Measurements from ENCODE around the gene SH3BP2.

Gene SH3BP2

DNA sequence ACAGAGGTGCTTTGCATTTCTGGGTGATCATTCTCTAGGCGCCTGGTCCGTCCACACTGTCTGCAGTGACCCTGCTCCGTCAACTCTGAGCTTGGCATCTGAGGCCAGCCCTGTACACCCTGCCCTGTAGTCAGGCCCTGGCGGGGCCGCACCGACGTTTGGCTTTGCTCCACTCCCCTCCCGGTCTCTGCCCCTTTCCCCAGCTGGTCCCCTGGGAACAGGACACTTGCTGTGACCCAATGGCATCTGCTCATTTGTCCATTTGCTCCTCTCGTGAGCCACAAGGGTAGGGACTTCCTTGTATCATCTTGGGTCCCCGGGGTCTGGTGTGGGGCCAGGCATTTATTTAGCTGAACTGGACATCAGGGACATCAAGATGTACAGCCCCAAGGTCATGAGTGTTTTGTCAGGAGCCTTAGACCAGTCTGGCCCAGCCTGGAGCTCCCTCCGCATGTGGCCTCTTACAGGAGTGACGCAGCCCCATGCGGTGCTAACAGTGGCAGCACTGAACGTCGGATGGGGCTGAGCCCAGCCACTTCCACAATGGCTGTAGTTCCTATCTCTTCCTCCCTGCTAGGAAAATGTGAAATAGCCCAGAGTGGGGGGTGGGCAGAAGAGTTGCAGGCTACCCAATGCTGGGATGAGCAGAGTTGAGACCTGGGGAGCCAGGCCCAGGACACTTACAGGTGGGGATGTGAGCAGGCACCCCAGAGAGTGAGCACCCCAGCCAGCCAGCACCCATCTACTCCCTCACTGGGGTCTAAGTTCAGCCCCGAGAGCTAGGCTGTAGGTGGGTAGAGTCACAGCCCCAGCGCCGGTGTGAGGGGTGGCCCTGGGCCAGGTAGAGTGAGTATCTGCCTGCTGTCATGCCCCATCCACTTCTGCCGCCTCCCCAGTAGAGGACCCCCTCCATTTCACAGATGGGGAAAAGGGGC, 2.0 kb upstream of the SH3BP2 start:
- no peak for DNase-seq (ENCODE audit: low read depth in 2 of 2)

DNA sequence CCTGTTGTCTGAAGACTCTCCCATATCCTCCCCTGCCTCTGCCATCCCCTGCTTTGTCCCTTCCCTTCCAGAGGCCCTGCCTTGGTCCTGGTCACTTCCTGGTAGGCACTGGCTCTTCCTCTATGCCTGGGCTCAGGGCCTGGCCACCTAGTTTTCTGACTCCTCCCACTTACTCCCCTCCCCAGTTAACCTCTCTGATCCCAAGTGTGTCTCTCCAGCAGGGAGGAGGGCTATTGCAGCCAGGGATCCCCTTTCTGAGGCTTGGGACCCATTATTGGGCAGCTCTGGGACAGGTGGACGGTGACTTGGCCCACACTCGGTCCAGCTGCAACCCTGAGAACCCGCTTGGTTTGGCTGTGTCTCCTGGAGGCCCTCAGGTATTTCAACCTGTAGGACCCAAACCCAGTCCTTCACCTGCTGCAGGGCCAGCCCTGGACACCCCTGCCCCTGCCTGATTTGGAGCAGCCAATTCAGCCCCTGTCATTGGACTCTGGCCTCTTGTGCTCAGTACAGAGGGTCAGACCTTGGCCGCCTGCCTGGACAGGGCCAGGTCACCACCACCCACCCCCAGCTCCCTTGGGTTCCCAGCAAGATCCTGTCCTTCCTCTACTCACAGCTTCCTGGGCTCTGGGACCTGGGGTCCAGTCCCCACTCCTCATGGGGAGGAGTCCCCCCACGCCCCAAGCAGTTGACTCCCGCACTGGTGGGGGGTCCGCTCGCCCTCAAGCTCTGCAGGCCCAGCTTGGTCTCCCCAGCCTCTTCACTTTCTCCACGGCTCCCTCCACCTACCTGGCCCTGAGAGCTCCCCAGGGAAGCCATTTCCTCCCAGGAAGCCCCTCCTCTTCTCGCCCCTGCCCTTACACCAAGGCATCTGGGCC, 1.1 kb upstream of the SH3BP2 start:
- DNase-seq (ENCODE audit: low read depth in 2 of 2): no peak

DNA sequence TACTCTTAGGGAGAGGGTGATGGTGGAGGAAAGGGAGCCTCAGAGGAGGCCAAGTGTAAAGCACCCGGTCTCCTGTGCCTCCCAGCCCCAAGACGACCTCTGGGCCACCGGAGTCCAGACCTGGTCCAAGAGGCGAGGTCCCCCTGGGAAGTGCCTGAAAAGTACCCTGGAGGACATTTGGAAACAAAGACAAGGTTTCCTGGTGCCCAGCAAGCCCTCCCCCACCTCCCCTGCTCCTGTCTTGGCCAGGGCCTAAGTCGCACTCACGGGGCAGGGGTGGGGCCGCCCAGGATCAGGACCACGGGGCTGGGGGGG, 532 bp upstream of the SH3BP2 start:
- DNase-seq (ENCODE audit: low read depth in 2 of 2): no peak

DNA sequence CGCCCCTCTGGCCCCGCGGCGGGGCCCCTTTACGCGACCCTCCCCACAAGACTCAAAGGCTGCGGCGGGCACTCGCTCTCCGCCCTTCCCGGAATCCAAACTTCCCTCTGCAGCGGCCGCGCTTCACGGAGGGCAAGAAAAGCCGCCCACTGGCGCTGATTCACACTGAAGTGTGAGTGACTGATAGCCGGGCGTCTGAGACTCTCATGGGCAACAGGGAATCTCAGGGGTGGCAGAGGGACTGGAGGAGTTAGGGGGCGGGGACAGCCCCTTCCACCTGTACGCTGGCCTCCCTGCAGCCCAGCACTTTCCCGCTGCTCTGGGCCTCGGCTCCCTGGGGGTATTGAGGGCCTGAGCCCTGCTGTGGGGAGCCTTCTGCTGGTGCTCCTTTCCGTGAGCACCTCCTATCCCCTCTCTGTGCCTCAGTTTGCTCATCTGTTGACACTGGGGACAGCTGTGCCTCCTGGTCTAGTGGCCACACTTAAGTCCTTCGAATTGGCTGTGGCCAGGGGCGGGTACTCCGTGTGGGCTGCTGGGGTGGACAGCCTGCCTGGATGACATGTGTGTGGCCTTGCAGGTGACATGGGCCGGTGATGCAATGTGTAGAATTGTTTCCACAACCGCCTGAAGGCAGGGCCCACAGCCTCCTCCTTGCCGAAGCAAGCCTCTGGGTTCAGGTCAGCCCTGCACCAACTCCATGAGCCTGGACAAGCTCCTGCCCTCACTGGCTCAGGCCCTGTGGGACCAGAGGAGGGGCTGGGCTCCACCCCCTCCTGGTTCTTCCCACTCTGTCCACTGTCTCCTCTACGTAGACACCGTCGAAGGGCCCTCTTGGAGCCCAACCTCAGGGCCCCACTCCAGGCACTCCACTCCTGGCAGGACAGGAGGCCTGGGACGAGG, 951 bp downstream of the SH3BP2 start:
- DNase-seq (ENCODE audit: low read depth in 2 of 2): no peak

DNA sequence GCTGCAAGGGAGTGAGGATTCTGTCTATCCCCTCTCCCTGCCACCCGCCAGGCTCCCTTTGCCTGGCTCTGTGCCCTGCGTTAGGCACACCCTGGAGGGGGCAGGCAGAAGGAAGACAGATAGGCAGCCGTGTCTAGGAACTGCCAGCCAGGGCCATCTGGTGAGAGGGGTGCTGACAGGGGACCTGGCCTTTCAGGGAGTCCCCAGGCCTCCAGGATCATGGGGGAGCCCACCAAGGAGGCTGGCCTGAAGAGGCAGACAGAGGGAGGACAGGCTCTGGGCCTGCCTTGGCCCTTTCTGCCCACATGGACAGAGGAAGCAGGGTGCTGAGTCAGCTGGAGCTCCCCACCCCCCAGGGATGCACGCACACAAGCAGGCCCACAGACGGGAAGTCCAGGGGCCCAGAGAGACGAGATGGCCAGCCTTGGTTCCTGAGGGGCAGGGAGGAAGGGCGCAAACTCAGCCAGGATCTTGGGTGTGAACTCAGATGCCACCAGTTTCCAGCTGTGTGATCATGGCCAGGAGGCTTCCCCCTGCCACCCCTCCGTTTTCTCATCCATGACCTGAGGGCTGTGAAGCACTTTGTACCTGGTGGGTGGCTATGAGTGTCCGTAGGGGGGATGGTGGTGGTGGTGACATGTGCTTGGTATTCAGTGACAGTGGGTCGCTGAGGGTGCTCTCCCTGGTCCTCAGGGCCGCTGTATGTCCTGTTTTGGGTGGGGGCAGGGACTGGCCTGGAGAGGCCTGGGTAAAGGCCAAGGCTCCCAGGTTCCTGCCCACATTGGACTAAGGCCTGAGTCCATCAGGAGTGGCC, 1.8 kb downstream of the SH3BP2 start:
- no peak for DNase-seq (ENCODE audit: low read depth in 2 of 2)

DNA sequence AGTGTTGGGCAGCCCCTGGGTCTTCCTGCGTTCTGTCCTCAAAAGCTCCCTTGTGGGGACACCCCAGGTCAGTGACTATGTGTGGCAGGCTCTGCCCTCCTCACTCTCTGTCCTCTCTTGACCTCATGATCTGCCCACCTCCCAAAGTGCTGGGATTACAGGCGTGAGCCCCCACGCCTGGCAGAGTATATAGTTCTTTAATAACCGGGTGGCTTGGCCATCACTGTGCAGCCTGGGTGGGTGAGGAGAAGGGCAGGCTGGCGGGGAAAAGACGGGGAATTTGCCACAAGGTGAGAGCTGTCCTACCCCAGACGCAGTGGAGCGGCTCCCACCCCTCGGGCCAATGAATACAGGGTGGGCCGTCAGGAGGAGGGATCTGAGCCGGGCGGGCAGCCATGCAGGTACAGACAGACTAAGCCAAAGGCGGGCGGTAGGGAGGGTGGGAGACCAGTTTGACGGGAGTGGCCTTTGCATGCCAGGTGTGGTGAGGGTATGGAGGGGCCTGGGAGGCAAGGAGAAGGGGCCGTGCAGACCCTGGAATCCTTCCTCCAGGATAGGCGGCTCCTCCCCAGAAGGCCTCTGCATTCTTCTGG, 2.5 kb downstream of the SH3BP2 start:
- DNase-seq (ENCODE audit: low read depth in 2 of 2): no peak

DNA sequence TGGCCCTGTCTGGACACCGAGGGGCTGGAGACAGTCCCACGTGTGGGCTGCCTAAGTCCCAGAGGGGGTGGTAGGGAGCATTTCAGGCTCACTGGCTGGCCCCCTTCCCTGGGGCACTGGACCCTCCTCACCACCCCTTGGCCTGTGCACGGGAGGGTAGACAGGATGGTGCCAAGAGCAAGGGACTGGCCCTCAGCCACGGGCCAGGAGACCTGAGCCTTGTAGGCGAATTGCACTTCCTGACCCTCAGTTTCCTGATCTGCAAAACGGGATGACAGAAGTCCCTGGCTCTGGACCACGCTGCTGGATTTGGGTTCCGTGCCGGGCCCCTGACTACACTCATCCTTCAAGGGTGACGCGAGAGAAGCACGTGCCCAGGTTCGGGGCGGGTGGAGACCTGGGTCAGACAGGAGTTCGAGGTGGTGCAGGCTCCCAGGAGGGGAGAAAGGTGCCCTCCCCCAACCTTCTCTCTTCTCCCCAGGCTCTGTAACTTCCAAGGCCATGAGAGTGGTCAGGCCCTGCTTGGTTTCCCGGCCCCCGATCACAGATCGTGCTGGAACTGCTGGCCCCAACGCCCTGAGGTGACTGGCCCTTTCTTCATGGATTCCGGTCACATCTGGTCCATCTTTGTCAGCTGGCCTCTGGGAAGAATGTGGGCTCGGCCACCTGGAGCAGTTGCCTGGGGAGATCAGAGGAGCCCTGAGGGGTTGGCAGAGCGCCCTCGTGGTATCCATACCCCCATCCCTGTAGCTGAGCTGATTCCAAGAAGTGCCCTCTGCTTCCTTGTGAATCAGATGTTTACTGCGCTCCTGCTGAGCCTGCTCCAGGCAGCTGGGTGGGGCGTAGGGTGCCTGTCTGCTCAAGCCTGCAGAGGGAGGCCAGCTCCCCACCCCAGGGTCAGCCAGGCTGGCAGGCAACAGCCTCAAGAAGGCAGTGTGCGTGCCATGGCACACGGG, 3.3 kb downstream of the SH3BP2 start:
- no peak for DNase-seq (ENCODE audit: low read depth in 2 of 2)

DNA sequence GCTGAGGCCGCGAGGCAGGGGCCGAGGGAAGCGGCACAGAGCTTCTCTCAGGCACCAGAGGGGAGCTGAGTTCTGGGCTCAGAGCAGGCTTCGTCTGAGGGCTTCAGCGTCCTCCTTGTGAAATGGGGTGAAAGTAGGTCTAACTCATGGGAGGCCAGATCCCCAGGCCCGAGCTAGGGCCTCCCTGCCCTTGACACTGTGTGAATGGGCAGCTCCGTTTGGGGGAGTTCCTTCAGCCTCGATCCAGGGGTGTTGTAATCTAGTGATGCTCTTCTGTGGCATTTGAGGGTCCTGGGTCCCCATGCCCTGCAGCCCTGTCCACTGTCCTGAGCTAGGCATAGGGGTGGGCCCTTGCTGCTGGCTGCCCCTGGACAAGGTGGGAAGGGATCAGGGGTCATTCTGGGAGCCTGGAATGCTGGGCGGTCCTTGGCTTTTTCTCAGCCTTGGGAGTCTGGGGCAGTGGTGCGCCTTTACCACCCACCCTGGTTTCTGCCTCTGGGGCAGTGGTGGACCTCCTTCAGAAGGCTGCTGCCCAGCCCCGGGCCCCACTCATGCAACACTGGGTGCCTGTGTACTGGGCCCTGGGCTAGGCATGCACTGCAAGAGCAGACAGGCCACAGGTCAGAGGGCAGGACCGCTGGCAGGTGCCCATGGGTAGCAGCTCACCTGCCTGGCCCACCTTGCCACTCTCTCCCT, 4.1 kb downstream of the SH3BP2 start:
- no peak for DNase-seq (ENCODE audit: low read depth in 2 of 2)

DNA sequence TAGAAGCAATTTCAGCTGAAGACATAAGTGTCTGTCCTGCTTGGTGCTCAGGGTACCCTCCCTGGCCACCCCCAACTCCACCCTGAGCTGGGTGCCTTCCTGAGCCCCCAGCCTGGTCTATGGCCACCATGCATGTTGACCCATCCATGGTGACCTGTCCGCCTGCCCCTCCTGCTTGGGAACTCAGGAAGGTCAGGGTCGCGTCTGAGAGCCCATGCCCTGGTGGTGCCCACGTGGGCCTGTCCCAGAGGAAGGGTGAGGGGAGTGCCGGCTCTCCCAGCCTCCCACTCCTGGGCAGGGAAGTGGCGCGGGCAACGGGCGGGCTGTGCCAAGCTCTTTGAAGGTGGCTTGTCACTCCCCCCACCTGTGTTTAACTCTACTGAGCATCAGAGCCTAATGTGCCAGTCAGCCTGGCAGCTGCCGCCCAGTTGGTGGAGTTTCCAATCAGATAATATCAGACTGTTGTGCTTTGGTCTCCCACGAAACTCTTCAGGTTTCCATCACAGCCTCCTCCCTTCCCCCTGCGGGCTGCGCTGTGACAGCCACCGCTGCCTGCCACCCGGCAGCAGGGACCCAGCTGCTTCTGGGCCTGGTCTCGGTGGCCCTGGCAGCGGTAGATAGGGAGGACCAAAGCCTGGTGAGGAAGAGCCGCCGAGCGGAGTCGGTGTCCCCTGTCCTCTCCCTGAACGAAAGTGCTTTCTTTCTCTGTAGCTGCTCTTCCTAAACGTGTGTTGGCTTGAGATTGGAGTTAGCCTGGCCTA, 4.8 kb downstream of the SH3BP2 start:
- no peak for DNase-seq (ENCODE audit: low read depth in 2 of 2)

DNA sequence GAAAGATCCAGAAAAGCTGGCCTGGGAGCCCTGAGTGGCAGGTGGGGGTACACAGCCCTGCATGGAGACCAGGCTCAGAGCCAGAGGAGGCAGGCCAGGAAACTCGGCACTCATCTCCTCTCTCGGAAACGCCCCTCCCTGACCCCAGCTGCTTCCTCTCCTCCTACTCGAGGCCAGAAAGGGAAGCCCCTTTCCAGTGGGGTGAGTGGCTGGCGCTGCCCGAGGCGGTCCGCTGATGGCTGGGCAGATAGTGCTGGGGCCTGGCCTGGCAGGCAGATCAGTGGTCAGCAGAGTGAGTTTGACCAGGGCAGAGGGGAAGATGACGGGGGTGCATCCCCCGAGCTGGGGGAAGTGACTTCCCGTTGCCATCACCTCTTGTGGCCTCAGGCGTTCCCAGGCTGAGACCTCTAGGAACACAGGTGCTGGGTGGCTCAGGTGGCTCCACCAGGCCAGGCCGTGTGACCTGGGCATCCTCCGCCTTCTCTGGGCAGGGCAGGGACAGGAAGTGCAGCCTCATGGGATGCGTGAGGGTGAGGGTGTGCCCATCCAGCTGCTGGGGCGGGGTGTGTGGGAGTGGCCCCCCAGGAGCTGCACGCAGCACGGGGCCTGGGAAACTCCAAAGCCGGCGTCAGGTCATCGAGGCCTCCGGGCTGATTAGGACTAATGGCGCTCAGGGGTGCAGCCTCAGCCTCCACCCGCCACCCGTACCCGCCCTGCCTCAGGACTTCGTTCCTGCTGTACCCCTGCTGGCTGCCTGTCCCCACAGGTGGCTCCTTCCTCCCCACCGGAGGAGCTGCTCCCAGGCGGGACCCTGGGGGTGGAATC, 5.7 kb downstream of the SH3BP2 start:
- no peak for DNase-seq (ENCODE audit: low read depth in 2 of 2)

DNA sequence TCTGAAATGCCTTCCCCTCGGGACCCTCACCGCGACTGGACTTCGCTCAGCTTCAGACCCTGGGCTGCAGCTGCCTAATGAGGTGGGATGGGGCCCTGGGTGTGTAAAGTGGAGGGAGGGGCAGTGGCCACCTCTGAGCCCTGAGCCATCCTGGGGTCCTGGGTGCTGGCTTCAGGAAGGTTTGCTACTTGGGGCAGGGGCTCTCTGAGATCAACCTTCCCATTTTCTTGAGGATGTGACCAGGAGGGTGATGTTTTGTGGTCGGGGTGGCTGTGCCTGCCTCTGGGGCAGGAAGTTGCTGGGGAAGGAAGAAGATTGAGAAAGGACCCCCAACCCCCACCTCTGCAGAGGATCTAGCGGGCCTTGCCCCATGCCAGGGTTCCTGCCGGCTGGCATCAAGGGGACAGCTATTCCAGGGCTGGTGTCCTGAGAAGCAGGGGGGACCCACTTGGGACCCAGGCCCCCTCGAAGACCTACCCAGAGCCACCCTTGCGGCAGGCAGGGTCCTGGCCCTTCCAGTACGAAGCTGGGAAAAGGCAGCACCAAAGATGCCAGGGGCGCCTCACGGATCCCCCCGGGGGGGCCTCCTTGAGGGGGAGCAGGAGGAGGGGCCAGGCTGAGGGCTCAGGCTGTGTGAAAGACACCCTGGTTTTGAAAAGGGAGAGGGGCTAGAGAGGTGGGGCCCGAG, 6.5 kb downstream of the SH3BP2 start:
- no peak for DNase-seq (ENCODE audit: low read depth in 2 of 2)

DNA sequence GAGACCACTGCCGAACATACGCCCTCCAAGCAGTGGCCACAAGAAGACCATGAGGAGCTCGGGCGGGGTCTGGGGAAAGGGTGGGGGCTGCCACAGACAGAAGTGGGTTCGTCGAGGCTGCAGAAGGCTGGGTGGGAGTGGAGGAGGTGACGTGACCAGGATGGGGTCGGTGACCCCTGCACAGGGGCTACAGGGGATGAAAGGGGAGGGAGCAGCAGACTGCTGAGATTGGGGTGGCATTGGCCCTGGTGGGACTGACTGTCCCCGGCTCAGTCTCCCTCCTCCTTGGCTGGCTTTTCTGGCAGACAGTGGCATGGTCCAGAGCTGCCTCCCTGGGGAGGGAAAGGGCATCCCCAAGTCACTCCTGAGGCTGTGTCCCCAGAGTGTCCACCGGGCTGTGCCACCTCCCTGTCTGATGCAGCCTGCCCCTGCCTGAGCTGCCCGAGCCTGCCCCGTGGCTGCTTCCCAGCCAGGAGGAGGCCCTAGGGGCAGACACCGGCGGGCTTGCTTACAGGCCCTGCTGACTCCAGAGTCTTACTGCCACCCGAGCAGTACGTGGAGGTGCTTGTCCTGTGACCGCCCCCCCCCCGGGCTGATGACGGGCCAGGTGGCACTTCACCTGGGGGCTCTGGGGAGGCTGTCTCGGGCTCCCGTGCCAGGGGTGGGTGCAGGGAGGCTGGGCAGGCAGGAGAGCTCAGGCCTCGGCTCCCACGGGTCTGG, 7.2 kb downstream of the SH3BP2 start:
- no peak for DNase-seq (ENCODE audit: low read depth in 2 of 2)

DNA sequence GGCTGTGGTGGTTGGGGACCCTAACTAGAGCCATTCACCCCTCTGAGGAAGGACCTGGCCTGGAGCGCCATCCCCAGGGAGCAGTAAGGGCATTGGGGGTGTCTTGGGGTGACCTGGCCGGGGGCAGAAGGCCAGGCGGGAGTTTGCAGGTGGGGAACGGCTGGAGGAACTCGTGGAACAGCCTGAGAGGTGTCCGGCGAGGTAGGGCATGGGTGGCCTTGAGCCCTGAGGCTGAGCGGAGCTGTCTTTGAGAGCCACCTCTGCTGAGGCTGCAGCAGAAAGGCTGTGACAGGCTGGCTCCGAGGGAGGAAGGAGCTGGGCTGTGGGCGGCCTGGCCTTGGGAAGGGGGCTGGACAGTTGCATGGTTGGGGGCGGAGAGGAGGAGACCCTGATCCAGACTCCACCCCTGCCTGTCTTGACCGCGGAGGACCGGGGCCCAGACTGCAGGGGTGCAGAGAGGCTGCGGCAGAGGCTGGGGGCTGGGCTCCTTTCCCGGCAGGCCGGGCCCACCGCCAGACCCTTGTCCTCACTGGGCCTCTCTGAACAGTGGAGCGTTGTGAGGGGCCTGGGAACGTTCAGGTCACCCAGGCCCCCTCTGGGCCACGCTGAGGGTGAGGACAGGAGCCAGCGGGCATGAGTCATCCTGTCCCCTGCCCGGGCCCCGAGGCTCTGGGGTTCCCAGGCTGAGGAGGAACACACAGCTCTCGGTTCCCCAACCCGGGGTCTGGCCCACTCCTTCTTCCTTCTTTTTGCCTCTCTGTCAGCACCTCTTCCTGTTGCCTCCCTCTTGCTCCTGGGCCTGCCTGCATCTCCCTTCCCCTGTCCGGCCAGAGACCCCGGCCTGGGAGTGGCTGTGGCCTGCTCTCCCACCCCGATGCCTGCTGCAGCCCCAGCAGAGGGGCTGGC, 8.1 kb downstream of the SH3BP2 start:
- DNase-seq (ENCODE audit: low read depth in 2 of 2): no peak

DNA sequence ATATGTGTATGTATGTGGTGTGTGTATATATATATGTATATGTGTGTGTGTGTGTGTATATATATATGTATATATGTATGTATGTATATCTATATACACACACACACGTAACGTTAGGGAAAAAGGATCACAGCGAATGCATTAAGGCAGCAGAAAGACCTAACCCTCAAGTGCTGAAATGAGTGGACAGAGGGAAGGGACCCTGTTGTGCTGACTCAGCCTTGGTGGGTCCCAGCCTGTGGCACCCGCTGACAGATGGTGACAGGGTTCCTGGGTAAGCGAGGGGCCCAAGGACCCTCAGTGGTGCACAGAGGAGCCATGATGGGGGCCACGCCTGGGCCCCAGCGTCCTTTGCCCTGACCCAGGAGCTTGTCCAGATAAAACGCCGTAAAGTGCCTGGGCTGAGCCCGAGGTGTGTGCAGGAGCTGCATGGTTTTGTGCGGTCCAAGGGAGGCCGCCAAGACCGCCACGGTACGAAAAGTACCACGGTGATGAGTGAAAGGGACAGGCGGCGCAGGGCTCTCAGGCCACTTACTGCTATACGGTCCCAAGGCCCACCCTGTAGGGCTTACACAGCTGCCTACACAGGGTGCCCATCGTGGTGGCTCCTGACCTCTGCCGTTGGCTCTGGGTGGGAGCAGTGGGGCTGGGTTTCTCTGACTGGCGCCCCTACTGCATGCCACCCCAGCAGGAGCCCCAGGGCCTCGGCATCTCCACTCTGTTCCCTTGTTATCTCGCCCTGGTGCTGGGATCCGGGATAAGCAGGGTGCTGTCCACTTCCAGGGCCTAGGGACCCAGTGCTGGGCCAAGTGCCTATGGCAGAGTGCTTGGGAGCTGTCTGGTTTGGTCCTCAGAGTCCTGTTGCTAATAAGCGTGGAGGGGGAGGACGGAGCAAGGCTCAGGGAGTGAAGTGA, 10.0 kb downstream of the SH3BP2 start:
- DNase-seq (ENCODE audit: low read depth in 2 of 2): no peak

All from stimulated activated CD8-positive, alpha-beta memory T cell treated with anti-CD3 and anti-CD28 coated beads, Interleukin-7, amount 100 ng/mL, for 1 hour (primary cell).